ENCODE results near the gene LDLRAD4. TPM values are rescaled to one million over a fixed set of nuclear protein-coding genes. Genes with fewer than 3 reads are reported as not detected.

The LDLRAD4 gene
- total and polyA plus RNA-seq, 2 experiments from 2014 or later: 0.73 to 1.9 TPM

- Histone ChIP-seq H3K4me2 (no peak overlapping the region), H3K4me1 (ENCODE audit: insufficient read depth) (peaks cover 6% of the 10 kb centered on the region), H3K79me2 (replicated peaks; ENCODE audit: insufficient read depth) (no peaks in the 10 kb centered on the region), H3K4me3 (no peak overlapping the region), H3K9me2 (ENCODE audit: insufficient read depth) (no peaks in the 10 kb centered on the region), H3K27me3 (ENCODE audit: insufficient read depth) (no peaks in the 10 kb centered on the region), H2AFZ (no peak overlapping the region), H3K27ac (ENCODE audit: low read depth) (no peak overlapping the region), H3K36me3 (ENCODE audit: insufficient read depth) (no peaks in the 10 kb centered on the region), H3F3A (replicated peaks; ENCODE audit: low read depth) (no peaks in the 10 kb centered on the region), H4K20me1 (replicated peaks; ENCODE audit: insufficient read depth) (no peaks in the 10 kb centered on the region)
- ATAC-seq (no peak), DNase-seq (ENCODE audit: low spot score) (no peak)
- Mint-ChIP-seq H3K9me3 (no peaks in the 10 kb centered on the region; the same call in 2 of the 3 replicates), H3K4me1 (peaks cover 16% of the 10 kb centered on the region), H3K4me3 (no peak overlapping the region), H3K36me3 (ENCODE audit: low read depth) (no peaks in the 10 kb centered on the region), H3K27ac (no peak overlapping the region), H3K27me3 (ENCODE audit: insufficient read depth, low read depth, poor library complexity) (peaks cover 2% of the 10 kb centered on the region)
- TF ChIP-seq CTCF (conservative IDR thresholded peaks at IDR 0.05; ENCODE audit: low read depth in 2 of 2) (no peak), REST (IDR thresholded peaks at IDR 0.05; ENCODE audit: unreplicated experiment) (no peak), JUNB (IDR thresholded peaks at IDR 0.05; ENCODE audit: unreplicated experiment) (no peak), EZH2phosphoT487 (IDR thresholded peaks at IDR 0.05; ENCODE audit: unreplicated experiment) (no peak), STAT1 (IDR thresholded peaks at IDR 0.05; ENCODE audit: unreplicated experiment) (no peak), ZNF331 (CRISPR knock-in tag; IDR thresholded peaks at IDR 0.05; ENCODE audit: low read depth) (no peak), ZNF114 (CRISPR knock-in tag; IDR thresholded peaks at IDR 0.05) (no peak), EZH2 (IDR thresholded peaks at IDR 0.05; ENCODE audit: low read depth, unreplicated experiment) (no peak), POLR2AphosphoS5 (IDR thresholded peaks at IDR 0.05; ENCODE audit: low read depth) (no peak), NANOG (IDR thresholded peaks at IDR 0.05; ENCODE audit: borderline replicate concordance) (no peak), CREB1 (CRISPR knock-in tag; IDR thresholded peaks at IDR 0.05; ENCODE audit: low read depth) (no peak)
- TF ChIP-seq, protein P1, sequence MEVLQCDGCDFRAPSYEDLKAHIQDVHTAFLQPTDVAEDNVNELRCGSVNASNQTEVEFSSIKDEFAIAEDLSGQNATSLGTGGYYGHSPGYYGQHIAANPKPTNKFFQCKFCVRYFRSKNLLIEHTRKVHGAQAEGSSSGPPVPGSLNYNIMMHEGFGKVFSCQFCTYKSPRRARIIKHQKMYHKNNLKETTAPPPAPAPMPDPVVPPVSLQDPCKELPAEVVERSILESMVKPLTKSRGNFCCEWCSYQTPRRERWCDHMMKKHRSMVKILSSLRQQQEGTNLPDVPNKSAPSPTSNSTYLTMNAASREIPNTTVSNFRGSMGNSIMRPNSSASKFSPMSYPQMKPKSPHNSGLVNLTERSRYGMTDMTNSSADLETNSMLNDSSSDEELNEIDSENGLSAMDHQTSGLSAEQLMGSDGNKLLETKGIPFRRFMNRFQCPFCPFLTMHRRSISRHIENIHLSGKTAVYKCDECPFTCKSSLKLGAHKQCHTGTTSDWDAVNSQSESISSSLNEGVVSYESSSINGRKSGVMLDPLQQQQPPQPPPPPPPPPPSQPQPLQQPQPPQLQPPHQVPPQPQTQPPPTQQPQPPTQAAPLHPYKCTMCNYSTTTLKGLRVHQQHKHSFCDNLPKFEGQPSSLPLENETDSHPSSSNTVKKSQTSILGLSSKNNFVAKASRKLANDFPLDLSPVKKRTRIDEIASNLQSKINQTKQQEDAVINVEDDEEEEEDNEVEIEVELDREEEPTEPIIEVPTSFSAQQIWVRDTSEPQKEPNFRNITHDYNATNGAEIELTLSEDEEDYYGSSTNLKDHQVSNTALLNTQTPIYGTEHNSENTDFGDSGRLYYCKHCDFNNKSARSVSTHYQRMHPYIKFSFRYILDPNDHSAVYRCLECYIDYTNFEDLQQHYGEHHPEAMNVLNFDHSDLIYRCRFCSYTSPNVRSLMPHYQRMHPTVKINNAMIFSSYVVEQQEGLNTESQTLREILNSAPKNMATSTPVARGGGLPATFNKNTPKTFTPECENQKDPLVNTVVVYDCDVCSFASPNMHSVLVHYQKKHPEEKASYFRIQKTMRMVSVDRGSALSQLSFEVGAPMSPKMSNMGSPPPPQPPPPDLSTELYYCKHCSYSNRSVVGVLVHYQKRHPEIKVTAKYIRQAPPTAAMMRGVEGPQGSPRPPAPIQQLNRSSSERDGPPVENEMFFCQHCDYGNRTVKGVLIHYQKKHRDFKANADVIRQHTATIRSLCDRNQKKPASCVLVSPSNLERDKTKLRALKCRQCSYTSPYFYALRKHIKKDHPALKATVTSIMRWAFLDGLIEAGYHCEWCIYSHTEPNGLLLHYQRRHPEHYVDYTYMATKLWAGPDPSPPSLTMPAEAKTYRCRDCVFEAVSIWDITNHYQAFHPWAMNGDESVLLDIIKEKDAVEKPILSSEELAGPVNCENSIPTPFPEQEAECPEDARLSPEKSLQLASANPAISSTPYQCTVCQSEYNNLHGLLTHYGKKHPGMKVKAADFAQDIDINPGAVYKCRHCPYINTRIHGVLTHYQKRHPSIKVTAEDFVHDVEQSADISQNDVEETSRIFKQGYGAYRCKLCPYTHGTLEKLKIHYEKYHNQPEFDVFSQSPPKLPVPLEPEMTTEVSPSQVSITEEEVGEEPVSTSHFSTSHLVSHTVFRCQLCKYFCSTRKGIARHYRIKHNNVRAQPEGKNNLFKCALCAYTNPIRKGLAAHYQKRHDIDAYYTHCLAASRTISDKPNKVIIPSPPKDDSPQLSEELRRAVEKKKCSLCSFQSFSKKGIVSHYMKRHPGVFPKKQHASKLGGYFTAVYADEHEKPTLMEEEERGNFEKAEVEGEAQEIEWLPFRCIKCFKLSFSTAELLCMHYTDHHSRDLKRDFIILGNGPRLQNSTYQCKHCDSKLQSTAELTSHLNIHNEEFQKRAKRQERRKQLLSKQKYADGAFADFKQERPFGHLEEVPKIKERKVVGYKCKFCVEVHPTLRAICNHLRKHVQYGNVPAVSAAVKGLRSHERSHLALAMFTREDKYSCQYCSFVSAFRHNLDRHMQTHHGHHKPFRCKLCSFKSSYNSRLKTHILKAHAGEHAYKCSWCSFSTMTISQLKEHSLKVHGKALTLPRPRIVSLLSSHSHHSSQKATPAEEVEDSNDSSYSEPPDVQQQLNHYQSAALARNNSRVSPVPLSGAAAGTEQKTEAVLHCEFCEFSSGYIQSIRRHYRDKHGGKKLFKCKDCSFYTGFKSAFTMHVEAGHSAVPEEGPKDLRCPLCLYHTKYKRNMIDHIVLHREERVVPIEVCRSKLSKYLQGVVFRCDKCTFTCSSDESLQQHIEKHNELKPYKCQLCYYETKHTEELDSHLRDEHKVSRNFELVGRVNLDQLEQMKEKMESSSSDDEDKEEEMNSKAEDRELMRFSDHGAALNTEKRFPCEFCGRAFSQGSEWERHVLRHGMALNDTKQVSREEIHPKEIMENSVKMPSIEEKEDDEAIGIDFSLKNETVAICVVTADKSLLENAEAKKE (CRISPR knock-in tag; IDR thresholded peaks at IDR 0.05): no peak
- TF ChIP-seq, protein P2, sequence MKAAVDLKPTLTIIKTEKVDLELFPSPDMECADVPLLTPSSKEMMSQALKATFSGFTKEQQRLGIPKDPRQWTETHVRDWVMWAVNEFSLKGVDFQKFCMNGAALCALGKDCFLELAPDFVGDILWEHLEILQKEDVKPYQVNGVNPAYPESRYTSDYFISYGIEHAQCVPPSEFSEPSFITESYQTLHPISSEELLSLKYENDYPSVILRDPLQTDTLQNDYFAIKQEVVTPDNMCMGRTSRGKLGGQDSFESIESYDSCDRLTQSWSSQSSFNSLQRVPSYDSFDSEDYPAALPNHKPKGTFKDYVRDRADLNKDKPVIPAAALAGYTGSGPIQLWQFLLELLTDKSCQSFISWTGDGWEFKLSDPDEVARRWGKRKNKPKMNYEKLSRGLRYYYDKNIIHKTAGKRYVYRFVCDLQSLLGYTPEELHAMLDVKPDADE (IDR thresholded peaks at IDR 0.05): no peak
Observed at GRCh38 chr18:13457327-13457726, 238.8 kb downstream of the LDLRAD4 start.

Measured in GM23338 (cell line).